HepG2 (cell line): Measurements from ENCODE around the gene CGREF1. TPM values are rescaled to one million over a fixed set of nuclear protein-coding genes. Genes with fewer than 3 reads are reported as not detected.

ENCODE experiments used
- ATAC-seq: fragments of 200-7000 bp; cut with Tn5 transposase; 3 replicates; pipeline ENCODE4 v1.9.1; 2020; ENCODE audit warnings: mild to moderate bottlenecking, moderate library complexity
- BruUV-seq: library from RNA; stranded (reverse); fragments of 400-500 nt; replicated peaks from 2 replicates; lab custom pipeline; 2021; lab: Mats Ljungman, UMichigan
- CTCF ChIA-PET: fragments of 300-600 bp; formaldehyde crosslinking; extraction: SDS; loops from one replicate; lab custom pipeline; 2021; ENCODE audit warnings: low total read pairs, inconsistent platforms, low intra/inter-chr PET ratio; lab: Yijun Ruan, JAX
- POLR2A ChIA-PET: fragments of 350-600 bp; sonication (Branson Sonifier 250); formaldehyde crosslinking; loops from one replicate; lab custom pipeline; 2020; ENCODE audit warnings: antibody characterized with exemption, inconsistent platforms; lab: Yijun Ruan, JAX
- DNase-seq: peaks from one replicate; pipeline ENCODE4 v3.0.0-alpha.2; 2015; ENCODE audit warnings: low spot score
- FAIRE-seq: peaks from 3 replicates; lab custom pipeline; 2011; peaks lifted over from hg19 to GRCh38; lab: Jason Lieb, UNC
- H2AFZ ChIP-seq: one replicate; pipeline ENCODE4 v1.6.1; 2011; ENCODE audit warnings: low read length, inconsistent platforms
- H3K27ac ChIP-seq: fragments of 300-600 bp; 3 replicates; pipeline ENCODE4 v1.8.0; 2011; ENCODE audit warnings: mixed run types, mild to moderate bottlenecking, mixed read lengths, low read length, inconsistent platforms; ENCODE audit not compliant: insufficient read depth; ENCODE audit errors: extremely low read length
- H3K27me3 ChIP-seq, 2 experiments: fragments of 200-600 bp in 1 of 2; 2 replicates in 1 of 2; 3 replicates in 1 of 2; pipeline versions ENCODE4 v1.6.0 to v1.8.0; 2011; ENCODE audit warnings: low read length in 2 of 2, mild to moderate bottlenecking in 2 of 2, moderate library complexity in 2 of 2, inconsistent platforms in 1 of 2; ENCODE audit not compliant: insufficient read depth in 2 of 2, control insufficient read depth in 1 of 2
- H3K36me3 ChIP-seq, 2 experiments: fragments of 200-600 bp in 1 of 2; replicated peaks in 1 of 2; 2 replicates in 1 of 2; 3 replicates in 1 of 2; pipeline versions ENCODE4 v1.5.1 to v1.8.0; 2011; ENCODE audit warnings: low read length in 2 of 2, inconsistent platforms in 1 of 2; ENCODE audit not compliant: insufficient read depth in 2 of 2, control insufficient read depth in 1 of 2
- H3K4me1 ChIP-seq: 2 replicates; pipeline ENCODE4 v1.5.1; 2012; ENCODE audit warnings: low read length, inconsistent platforms; ENCODE audit not compliant: insufficient read depth
- H3K4me2 ChIP-seq: 2 replicates; pipeline ENCODE4 v1.6.0; 2011; ENCODE audit warnings: low read depth, low read length, inconsistent platforms
- H3K4me3 ChIP-seq, 3 experiments: fragments of 200-600 bp in 1 of 3; sonication (generic), shearing (Covaris generic) in 1 of 3; replicated peaks in 1 of 3; 2 replicates each; pipeline ENCODE4 v1.5.1; 2011 to 2016; ENCODE audit warnings: low read length in 3 of 3, inconsistent platforms in 2 of 3, low read depth in 2 of 3, mild to moderate bottlenecking in 2 of 3, control low read depth in 1 of 3, mixed read lengths in 1 of 3; ENCODE audit not compliant: insufficient read depth in 1 of 3
- H3K79me2 ChIP-seq: one replicate; pipeline ENCODE4 v1.6.1; 2011; ENCODE audit warnings: low read length, inconsistent platforms; ENCODE audit not compliant: insufficient read depth
- H3K9ac ChIP-seq: 2 replicates; pipeline ENCODE4 v1.6.0; 2011; ENCODE audit warnings: mild to moderate bottlenecking, low read depth, low read length, inconsistent platforms; ENCODE audit not compliant: insufficient read depth
- H3K9me3 ChIP-seq: 2 replicates; pipeline ENCODE4 v1.5.1; 2012; ENCODE audit warnings: mild to moderate bottlenecking, low read length
- H4K20me1 ChIP-seq: 2 replicates; pipeline ENCODE4 v1.6.0; 2011; ENCODE audit warnings: inconsistent platforms, mild to moderate bottlenecking, low read length, moderate library complexity; ENCODE audit not compliant: insufficient read depth
- ATRX ChIP-seq: sonication (generic); formaldehyde crosslinking; IDR thresholded peaks from 2 replicates; pipeline ENCODE4 v1.4.0; 2020; ENCODE audit warnings: missing genetic modification reagents, borderline replicate concordance
- FOXO4 ChIP-seq: sonication (generic); formaldehyde crosslinking; conservative IDR thresholded peaks from 2 replicates; pipeline ENCODE4 v1.8.1; 2023; ENCODE audit warnings: missing genetic modification reagents
- MAX ChIP-seq: IDR thresholded peaks from 2 replicates; pipeline ENCODE4 v1.6.1; 2012; ENCODE audit warnings: inconsistent platforms
- MIER3 ChIP-seq: IDR thresholded peaks from 2 replicates; pipeline ENCODE4 v1.6.1; 2016; ENCODE audit warnings: missing compliant biosample characterization, borderline replicate concordance
- RBM22 ChIP-seq: fragments of 200-400 bp; formaldehyde crosslinking; optimal IDR thresholded peaks from 2 replicates; pipeline ENCODE3; 2017; ENCODE audit warnings: mild to moderate bottlenecking, low read length, moderate library complexity
- TAF1 ChIP-seq: sonication (generic); formaldehyde crosslinking; IDR thresholded peaks from 2 replicates; pipeline ENCODE4 v1.4.0; 2020; ENCODE audit warnings: missing genetic modification reagents
- TCF7L2 ChIP-seq: IDR thresholded peaks from 2 replicates; pipeline ENCODE4 v1.6.1; 2011; ENCODE audit warnings: mild to moderate bottlenecking, low read depth, low read length, moderate library complexity
- TOPORS ChIP-seq: sonication (generic); formaldehyde crosslinking; IDR thresholded peaks from 2 replicates; pipeline ENCODE4 v1.8.0; 2023; ENCODE audit warnings: mild to moderate bottlenecking, missing genetic modification reagents
- YEATS4 ChIP-seq: sonication (generic); formaldehyde crosslinking; IDR thresholded peaks from 2 replicates; pipeline ENCODE4 v1.4.0; 2020; ENCODE audit warnings: missing genetic modification reagents, borderline replicate concordance
- ZNF615 ChIP-seq: sonication (generic); formaldehyde crosslinking; IDR thresholded peaks from 2 replicates; pipeline ENCODE4 v1.5.0; 2020; ENCODE audit warnings: mild to moderate bottlenecking, missing genetic modification reagents, borderline replicate concordance
- ZNF691 ChIP-seq: sonication (generic); formaldehyde crosslinking; IDR thresholded peaks from 2 replicates; pipeline ENCODE4 v1.4.0; 2020; ENCODE audit warnings: missing genetic modification reagents, low read depth, mild to moderate bottlenecking, borderline replicate concordance
- ZNF724P ChIP-seq: sonication (generic); formaldehyde crosslinking; IDR thresholded peaks from 2 replicates; pipeline ENCODE4 v1.8.0; 2022; ENCODE audit warnings: missing genetic modification reagents, borderline replicate concordance
- ZNF772 ChIP-seq: sonication (generic); formaldehyde crosslinking; IDR thresholded peaks from 2 replicates; pipeline ENCODE4 v1.5.0; 2020; ENCODE audit warnings: mild to moderate bottlenecking, missing genetic modification reagents
- ZNF788 ChIP-seq: sonication (generic); formaldehyde crosslinking; IDR thresholded peaks from 2 replicates; pipeline ENCODE4 v1.5.0; 2020; ENCODE audit warnings: mild to moderate bottlenecking, missing genetic modification reagents, borderline replicate concordance
- ZSCAN21 ChIP-seq: sonication (generic); formaldehyde crosslinking; IDR thresholded peaks from 2 replicates; pipeline ENCODE4 v1.8.0; 2022; ENCODE audit warnings: mild to moderate bottlenecking, missing genetic modification reagents, moderate library complexity, borderline replicate concordance
- ZSCAN31 ChIP-seq: sonication (generic); formaldehyde crosslinking; IDR thresholded peaks from 2 replicates; pipeline ENCODE4 v1.5.0; 2020; ENCODE audit warnings: low read depth, mild to moderate bottlenecking, missing genetic modification reagents
- WGBS: methylation state at CpG from one replicate; pipeline ENCODE4 v1.1.6; 2017; ENCODE audit warnings: low lambda C conversion rate; 5-methylcytosine and 5-hydroxymethylcytosine counted together
- in situ Hi-C: cut with HindIII; loops from 2 replicates; pipeline ENCODE4 v1.10.0; 2017; ENCODE audit warnings: low pct_unique_long_range_greater_than_20kb; ENCODE audit not compliant: extremely low pct_ligation_motif_present
- intact Hi-C: fragments of 100-400 bp; cut with micrococcal nuclease; formaldehyde crosslinking; loops from one replicate; pipeline ENCODE4 v1.10.0; 2022; ENCODE audit not compliant: unreplicated experiment
- polyA plus RNA-seq, 8 experiments: library from polyadenylated mRNA; depleted of rRNA in 3 of 8; stranded (reverse) in 7 of 8; unstranded in 1 of 8; fragments of >200 nt; fragmentation: Illumina TruSeq in 4 of 8; extraction: Trizol in 4 of 8; gene quantifications; 2 replicates each; pipeline versions ENCODE4 v1.2.1 to v1.2.3, GENCODE V29; 2011 to 2016; ENCODE audit warnings: low read depth in 4 of 8, missing spikeins in 1 of 8, mixed read lengths in 1 of 8; ENCODE audit not compliant: insufficient read depth in 1 of 8
- total RNA-seq, 5 experiments: library from RNA; depleted of rRNA; stranded (reverse); fragments of >200 nt; fragmentation: Illumina TruSeq; extraction: Trizol; gene quantifications; 2 replicates each; pipeline ENCODE4 v1.2.3, GENCODE V29; 2016; ENCODE audit warnings: low read depth in 1 of 5
- TF ChIP-seq, protein P1 (sequence below): fragments of 450-650 bp; IDR thresholded peaks from 2 replicates; pipeline ENCODE4 v1.6.1; 2017; ENCODE audit warnings: mild to moderate bottlenecking

Gene CGREF1
- total and polyA plus RNA-seq, 2 of the 13 experiments (the other 11 are each of a cell fraction or from before 2014, with no cell fraction given) = 13.9 to 23.4 TPM

DNA sequence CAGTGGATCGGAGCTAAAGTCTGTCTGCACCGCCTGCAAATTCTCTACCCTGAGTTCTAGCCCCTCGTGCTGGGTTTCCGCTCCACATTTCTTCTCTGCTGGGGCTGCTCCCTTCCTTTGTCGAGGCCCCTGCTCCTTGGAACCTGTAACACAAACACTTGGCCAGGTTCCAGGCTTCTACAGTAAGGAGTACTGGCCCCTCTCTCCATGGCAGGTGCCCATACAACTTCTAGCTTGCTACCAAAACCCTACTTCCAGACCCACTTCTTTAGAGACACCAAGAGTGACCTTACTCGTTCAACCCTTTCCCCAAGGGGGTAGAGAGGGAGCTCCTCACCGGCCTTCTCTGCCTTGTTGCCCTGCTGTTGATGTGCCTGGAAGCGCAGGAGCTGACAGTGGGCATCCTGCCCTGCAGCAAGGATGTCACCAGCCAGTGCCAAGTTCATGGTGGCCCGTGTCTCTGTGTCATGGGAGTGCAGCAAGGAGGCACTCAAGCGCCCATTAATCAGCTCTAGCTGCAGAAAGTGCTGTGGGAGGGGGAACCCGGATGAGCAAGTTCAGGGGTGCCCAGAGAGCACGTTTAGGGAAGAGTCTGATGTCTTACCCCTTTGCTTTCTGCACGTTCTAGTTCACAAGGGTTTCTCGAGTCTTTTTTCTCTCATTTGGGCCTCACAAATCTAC, 14.4 kb upstream of the CGREF1 start:
- no peak for DNase-seq
- 43% methylated on average over 14 of the region's 14 CpGs for WGBS
- TF ChIP-seq TOPORS (CRISPR knock-in tag) (0 out of 2 replicates have a peak, but pooled peaks have one; percentile 1), ZSCAN21 (CRISPR knock-in tag) (peak; percentile 20; the same call in 1 of the 2 replicates), ZNF691 (no peak; the same call in 1 of the 2 replicates), MAX (peak; percentile 21; the same call in 1 of the 2 replicates), ZNF724P (CRISPR knock-in tag) (0 out of 2 replicates have a peak, but pooled peaks have one; percentile 36), TCF7L2 (no peak), ZNF615 (0 out of 2 replicates have a peak, but pooled peaks have one; percentile 10), RBM22 (peak; percentile 56), ZNF772 (peak; percentile 33; the same call in 1 of the 2 replicates), YEATS4 (CRISPR knock-in tag) (no peak), ZNF788 (CRISPR knock-in tag) (peak; percentile 66; the same call in 1 of the 2 replicates), MIER3 (CRISPR knock-in tag) (peak; percentile 17; the same call in 1 of the 2 replicates), TAF1 (CRISPR knock-in tag) (no peak), ZSCAN31 (peak; percentile 48; the same call in 1 of the 2 replicates), ATRX (CRISPR knock-in tag) (no peak), FOXO4 (CRISPR knock-in tag) (0 out of 2 replicates have a peak, but pooled peaks have one; percentile 29)
- TF ChIP-seq, protein P1, sequence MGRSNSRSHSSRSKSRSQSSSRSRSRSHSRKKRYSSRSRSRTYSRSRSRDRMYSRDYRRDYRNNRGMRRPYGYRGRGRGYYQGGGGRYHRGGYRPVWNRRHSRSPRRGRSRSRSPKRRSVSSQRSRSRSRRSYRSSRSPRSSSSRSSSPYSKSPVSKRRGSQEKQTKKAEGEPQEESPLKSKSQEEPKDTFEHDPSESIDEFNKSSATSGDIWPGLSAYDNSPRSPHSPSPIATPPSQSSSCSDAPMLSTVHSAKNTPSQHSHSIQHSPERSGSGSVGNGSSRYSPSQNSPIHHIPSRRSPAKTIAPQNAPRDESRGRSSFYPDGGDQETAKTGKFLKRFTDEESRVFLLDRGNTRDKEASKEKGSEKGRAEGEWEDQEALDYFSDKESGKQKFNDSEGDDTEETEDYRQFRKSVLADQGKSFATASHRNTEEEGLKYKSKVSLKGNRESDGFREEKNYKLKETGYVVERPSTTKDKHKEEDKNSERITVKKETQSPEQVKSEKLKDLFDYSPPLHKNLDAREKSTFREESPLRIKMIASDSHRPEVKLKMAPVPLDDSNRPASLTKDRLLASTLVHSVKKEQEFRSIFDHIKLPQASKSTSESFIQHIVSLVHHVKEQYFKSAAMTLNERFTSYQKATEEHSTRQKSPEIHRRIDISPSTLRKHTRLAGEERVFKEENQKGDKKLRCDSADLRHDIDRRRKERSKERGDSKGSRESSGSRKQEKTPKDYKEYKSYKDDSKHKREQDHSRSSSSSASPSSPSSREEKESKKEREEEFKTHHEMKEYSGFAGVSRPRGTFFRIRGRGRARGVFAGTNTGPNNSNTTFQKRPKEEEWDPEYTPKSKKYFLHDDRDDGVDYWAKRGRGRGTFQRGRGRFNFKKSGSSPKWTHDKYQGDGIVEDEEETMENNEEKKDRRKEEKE = no peak

More for the DNA sequence above, 14.4 kb upstream of the CGREF1 start:
- FAIRE-seq = no peak
- in situ Hi-C loops (no loop called here), intact Hi-C loops (no loop called here)
- ChIA-PET CTCF (interaction anchor here (1.8 kb wide), 1 partner anchor 58 kb away, joined by 10 read pairs; no protein-coding TSS in a partner anchor), POLR2A (interaction anchor here (0.9 to 3.6 kb wide), 23 partner anchors 9 to 130 kb away, joined by 3 to 76 read pairs (median 7); partner anchors contain the start of genes ABHD1, AGBL5, ATRAID and CGREF1)
- peaks cover 22% of the 10 kb centered on the region for H3K79me2 ChIP-seq
- H3K4me2 ChIP-seq = peak overlapping the region; percentile 96
- TSS peak; percentile 56 for BruUV-seq
- H2AFZ ChIP-seq = no peak overlapping the region
- peak overlapping the region; percentile 98 for H3K9ac ChIP-seq
- H3K27ac ChIP-seq = peak overlapping the region; percentile 72
- peak overlapping the region; percentile 92 to 100 (median 96) for H3K4me3 ChIP-seq
- H4K20me1 ChIP-seq = no peaks in the 10 kb centered on the region; the same call in 1 of the 2 replicates
- peaks cover 20 to 34% of the 10 kb centered on the region in 2 experiments for H3K36me3 ChIP-seq
- peaks cover 44% of the 10 kb centered on the region for H3K4me1 ChIP-seq
- H3K27me3 ChIP-seq = peaks cover 3 to 6% of the 10 kb centered on the region in 2 experiments; a peak in 2 of 5 replicates
- no peak for ATAC-seq
- H3K9me3 ChIP-seq = no peaks in the 10 kb centered on the region
